ENCODE measurements around the gene CREB3L2. TPM values are rescaled to one million over a fixed set of nuclear protein-coding genes. Genes with fewer than 3 reads are reported as not detected.

Gene CREB3L2
- total and polyA plus RNA-seq, 8 donors: 5.8 to 258 (median 23.6) TPM

- Histone ChIP-seq H3K27ac (no peak overlapping the region), H3K4me1 (peaks cover 0 to 3% (median 0%) of the 10 kb centered on the region in 4 donors), H3K9me3 (peaks cover 0 to 5% (median 2%) of the 10 kb centered on the region in 4 donors), H3K4me3 (no peak overlapping the region), H3K36me3 (peaks cover 8 to 70% (median 39%) of the 10 kb centered on the region in 4 donors), H3K27me3 (no peaks in the 10 kb centered on the region)
- intact Hi-C loops (cut with DNase I; ENCODE audit: low total_unique reads): no loop called here
- no peak for TF ChIP-seq POLR2AphosphoS5 (IDR thresholded peaks at IDR 0.05)
- no peak for TF ChIP-seq CTCF (IDR thresholded peaks at IDR 0.05)
- no peak for TF ChIP-seq EP300 (IDR thresholded peaks at IDR 0.05)
- no peak for TF ChIP-seq POLR2A (IDR thresholded peaks at IDR 0.05)
- no peak for DNase-seq
- WGBS, 5 donors: 92 to 100% (median 95%) methylated on average over 1 of the region's 1 CpG
These were observed 136.1 kb downstream of the CREB3L2 start for GRCh38 chr7:137865764-137866163.

- Histone ChIP-seq H3K36me3 (peaks cover 8 to 69% (median 45%) of the 10 kb centered on the region in 4 donors), H3K4me3 (no peak overlapping the region), H3K9me3 (peaks cover 0 to 5% (median 2%) of the 10 kb centered on the region in 4 donors), H3K4me1 (no peaks in the 10 kb centered on the region), H3K27ac (no peak overlapping the region), H3K27me3 (no peaks in the 10 kb centered on the region)
- TF ChIP-seq EP300 (IDR thresholded peaks at IDR 0.05) (no peak), POLR2A (IDR thresholded peaks at IDR 0.05) (no peak), CTCF (IDR thresholded peaks at IDR 0.05) (no peak), POLR2AphosphoS5 (IDR thresholded peaks at IDR 0.05) (no peak)
- WGBS, 5 donors: 89 to 97% (median 92%) methylated on average over 2 of the region's 2 CpGs
- intact Hi-C loops (cut with DNase I; ENCODE audit: low total_unique reads): no loop called here
- DNase-seq: no peak
These were observed 138.9 kb downstream of the CREB3L2 start for GRCh38 chr7:137862964-137863363.

- Histone ChIP-seq H3K36me3 (peaks cover 7 to 62% (median 42%) of the 10 kb centered on the region in 4 donors), H3K4me3 (no peak overlapping the region), H3K27me3 (no peaks in the 10 kb centered on the region), H3K9me3 (peaks cover 0 to 5% (median 2%) of the 10 kb centered on the region in 4 donors), H3K27ac (no peak overlapping the region), H3K4me1 (no peaks in the 10 kb centered on the region)
- intact Hi-C loops (cut with DNase I; ENCODE audit: low total_unique reads): no loop called here
- TF ChIP-seq CTCF (IDR thresholded peaks at IDR 0.05): no peak
- no peak for TF ChIP-seq POLR2A (IDR thresholded peaks at IDR 0.05)
- no peak for TF ChIP-seq EP300 (IDR thresholded peaks at IDR 0.05)
- TF ChIP-seq POLR2AphosphoS5 (IDR thresholded peaks at IDR 0.05): no peak
- DNase-seq: no peak
- WGBS, 5 donors: 43 to 58% (median 54%) methylated on average over 4 of the region's 4 CpGs
These were observed 139.5 kb downstream of the CREB3L2 start for GRCh38 chr7:137862358-137862757.

DNA sequence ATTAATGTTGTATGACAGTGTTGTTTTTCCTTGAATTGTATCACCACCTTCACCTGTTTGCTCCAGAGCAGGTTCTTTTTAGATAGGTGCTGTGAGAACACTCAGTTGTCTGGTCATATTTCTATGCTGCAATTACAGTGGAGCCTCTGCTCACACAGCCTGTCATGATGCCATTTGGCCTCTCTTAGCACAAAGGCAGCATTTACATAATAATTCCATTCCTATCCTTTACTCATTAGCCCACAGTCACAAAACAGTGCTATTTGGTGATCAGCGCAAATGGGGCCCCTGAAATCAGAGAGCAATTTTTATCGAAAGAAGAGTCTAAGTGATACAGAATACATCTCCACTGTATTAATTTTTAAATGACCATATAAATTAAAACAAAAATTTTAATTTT lies 141.3 kb downstream of the CREB3L2 start:
- H3K27me3 ChIP-seq: no peaks in the 10 kb centered on the region
- H3K4me3 ChIP-seq: no peak overlapping the region
- DNase-seq: no peak
- peaks cover 5 to 47% (median 26%) of the 10 kb centered on the region in 4 donors for H3K36me3 ChIP-seq
- no peaks in the 10 kb centered on the region for H3K4me1 ChIP-seq
- no peaks in the 10 kb centered on the region for H3K9me3 ChIP-seq
- TF ChIP-seq CTCF (IDR thresholded peaks at IDR 0.05) (no peak), EP300 (IDR thresholded peaks at IDR 0.05) (no peak), POLR2A (IDR thresholded peaks at IDR 0.05) (no peak), POLR2AphosphoS5 (IDR thresholded peaks at IDR 0.05) (no peak)
- WGBS, 5 donors: 95 to 96% (median 96%) methylated on average over 2 of the region's 2 CpGs
- intact Hi-C loops (cut with DNase I; ENCODE audit: low total_unique reads): no loop called here
- no peak overlapping the region for H3K27ac ChIP-seq
